Dermis blood vessel endothelial cell (primary cell): ENCODE measurements around the gene MYL5. TPM values are rescaled to one million over a fixed set of nuclear protein-coding genes. Genes with fewer than 3 reads are reported as not detected.
"Not testable (repeated sequence)": the region's sequence is repeated elsewhere in the genome, so short reads cannot be mapped to it uniquely, and the experiment has no call there.

Experiments used
- DNase-seq: peaks from one replicate; pipeline ENCODE4 v3.0.0; 2010
- total RNA-seq: library from RNA; depleted of rRNA; stranded (reverse); fragments of >200 nt; gene quantifications from 2 replicates; pipeline ENCODE4 v1.2.3, GENCODE V29; 2014

The MYL5 gene
- total RNA-seq, 1 donor from 2014 or later, result 13.6 TPM

DNA sequence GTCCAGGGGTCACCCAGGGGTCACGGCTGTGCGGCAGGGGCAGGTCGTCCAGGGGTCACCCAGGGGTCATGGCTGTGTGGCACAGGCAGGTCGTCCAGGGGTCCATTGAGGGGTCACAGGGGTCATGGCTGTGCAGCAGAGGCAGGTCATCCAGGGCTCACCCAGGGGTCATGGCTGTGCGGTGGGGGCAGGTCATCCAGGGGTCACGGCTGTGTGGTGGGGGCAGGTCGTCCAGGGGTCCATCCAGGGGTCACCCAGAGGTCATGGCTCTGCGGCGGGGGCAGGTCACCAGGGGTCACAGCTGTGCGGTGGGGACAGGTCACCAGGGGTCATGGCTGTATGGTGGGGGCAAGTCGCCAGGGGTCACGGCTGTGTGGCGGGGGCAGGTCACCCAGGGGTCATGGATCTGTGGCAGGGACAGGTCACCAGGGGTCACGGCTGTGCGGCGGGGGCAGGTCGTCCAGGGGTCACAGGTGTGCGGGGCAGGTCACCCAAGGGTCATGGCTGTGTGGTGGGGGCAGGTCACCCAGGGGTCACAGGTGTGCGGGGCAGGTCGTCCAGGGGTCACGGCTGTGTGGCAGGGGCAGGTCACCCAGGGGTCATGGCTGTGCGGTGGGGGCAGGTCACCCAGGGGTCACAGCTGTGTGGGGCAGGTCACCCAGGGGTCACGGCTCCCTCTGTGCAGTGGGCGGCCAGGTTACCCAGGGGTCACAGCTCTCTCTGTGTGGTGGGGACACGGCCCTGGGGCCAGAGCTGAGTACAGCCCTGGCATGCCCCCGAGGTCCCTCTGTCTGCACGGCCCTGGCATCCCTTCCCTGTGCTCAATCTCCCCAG, 16.3 kb upstream of the MYL5 start:
- DNase-seq, result no peak

- no peak for DNase-seq
These were observed 15.4 kb upstream of the MYL5 start for GRCh38 chr4:658681-659667.

- DNase-seq, result no peak
These were observed 14.5 kb upstream of the MYL5 start for GRCh38 chr4:659851-660250.

DNA sequence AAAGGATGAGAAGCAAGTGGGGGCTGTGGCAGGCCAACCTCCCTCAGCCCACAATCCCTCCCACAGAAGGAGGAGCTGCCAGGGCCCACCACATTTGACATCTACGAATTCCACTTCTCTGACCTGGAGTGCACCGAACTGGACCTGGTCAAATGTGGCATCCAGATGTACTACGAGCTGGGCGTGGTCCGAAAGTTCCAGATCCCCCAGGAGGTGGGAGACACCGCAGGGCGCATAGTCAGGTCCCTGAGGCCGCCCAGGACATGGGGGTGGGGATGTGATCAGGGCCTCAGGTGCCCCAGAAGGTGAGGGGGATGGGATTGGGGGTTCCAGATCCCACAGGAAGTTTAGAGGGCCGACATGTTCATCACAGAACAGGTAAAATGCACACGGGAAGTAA, 13.9 kb upstream of the MYL5 start:
- DNase-seq, result no peak

DNA sequence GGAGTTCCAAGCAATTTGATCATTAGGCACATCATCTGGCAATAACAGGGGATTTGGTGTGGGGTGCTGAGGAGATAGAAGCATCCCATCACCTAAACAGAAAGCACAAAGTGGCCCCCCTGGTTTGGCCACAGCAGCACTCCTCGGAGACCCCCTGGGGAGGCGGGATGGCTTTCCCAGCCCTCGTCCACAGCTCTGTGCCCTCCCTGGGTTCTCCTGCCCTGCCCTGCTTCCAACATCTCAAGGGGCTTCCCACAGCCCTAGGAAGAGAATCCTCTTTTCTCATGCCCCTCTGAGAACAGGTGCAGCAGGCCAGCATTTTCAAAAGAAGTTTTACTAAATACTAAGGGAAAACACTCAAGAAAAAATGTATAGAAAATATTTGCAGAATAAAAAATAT, 13.1 kb upstream of the MYL5 start:
- no peak for DNase-seq

DNA sequence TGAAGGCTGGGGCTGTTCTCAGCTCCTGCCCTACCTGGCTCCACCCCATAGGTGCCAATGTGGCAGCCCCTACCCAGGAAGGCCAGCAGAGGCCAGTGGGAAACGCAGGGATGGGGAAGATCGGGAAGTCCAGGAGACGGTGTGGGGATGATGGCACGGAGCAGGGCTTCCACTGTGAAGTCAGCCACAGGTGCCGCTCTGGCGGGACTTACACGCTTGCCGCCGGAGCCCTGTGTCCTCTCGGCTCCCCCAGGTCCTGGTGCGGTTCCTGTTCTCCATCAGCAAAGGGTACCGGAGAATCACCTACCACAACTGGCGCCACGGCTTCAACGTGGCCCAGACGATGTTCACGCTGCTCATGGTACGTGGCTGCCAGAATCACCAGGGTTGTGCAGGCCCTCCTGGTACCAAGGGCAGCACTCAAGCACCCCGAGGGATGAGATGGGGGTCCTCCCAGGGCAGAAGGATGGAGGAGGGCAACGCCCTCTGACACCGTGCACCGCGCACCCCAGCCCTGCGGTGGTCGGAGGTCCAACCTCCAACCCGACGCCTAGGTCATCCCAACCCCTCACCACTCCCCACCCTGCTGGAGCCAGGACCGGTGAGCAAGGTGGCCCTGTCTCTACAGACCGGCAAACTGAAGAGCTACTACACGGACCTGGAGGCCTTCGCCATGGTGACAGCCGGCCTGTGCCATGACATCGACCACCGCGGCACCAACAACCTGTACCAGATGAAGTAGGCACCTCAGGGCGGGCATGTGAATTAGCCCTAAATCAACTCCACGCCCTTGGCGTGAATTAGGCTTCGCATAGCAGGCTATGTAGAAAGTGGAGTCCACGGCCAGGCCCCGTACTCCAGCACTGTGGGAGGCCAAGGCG, 12.2 kb upstream of the MYL5 start:
- DNase-seq, result no peak

- DNase-seq, result no peak
These were observed 11.3 kb upstream of the MYL5 start for GRCh38 chr4:663046-663437.

- DNase-seq, result peak; percentile 12
These were observed 10.6 kb upstream of the MYL5 start for GRCh38 chr4:663438-664428.

DNA sequence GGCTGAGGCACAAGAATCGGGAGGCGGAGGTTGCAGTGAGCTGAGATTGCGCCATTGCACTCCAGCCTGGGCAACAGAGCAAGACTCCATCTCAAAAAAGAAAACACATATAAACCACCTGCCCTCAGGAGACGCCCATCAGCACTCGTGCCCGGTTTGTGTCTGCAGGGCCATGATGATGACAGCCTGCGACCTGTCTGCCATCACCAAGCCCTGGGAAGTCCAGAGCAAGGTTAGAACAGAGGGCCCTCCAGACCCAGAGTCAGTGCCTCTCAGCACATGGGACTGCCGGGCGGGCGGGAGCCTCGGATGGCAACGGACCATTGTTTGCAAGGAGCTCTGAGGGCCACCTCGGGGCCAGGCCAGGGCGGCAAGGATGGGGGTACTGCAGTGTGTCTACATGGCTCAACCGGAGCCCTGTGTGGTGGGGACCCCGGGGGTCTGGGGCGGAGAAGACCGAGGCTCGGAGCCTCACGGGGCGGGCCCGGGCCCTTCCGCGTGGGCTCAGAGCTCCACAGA, 9.6 kb upstream of the MYL5 start:
- DNase-seq, result no peak

GRCh38 chr4:665381-665750, 9.0 kb upstream of the MYL5 start:
- no peak for DNase-seq

DNA sequence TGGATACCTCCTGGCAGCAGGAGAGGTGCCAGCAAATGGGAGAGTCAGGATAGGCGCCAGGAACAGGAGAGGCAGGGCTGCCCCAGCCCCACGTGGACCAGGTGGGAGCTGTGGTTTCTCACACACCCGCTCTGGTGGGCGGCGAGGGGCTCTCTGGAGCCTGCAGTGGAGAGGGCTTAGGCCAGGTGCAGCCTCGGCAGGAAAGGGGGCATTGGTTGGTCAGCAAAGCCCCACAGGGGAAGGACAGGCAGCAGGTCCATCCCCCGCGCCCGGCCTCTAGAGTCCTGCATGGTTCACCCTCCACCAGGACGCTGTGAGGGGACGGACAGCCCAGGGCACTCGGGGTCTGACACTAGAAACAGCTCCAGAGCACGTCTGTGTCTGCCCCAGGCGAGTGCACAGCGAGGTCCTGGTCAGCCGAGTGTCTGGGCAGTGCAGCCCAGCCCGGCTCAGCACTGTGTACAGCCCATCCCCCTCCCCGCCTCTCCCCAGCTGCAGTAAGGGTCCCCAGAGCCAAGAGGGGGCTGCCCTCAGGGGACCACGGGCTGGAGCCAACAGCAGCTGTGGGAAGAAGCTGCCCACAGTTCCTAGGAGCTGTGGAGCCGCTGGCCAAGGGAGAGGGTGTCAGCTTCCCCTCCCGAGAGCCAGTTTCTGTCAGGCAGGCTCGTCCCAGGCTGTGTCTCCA, 8.4 kb upstream of the MYL5 start:
- DNase-seq, result no peak

- no peak for DNase-seq
These were observed 7.9 kb upstream of the MYL5 start for GRCh38 chr4:666436-666810.

- no peak for DNase-seq
These were observed 7.4 kb upstream of the MYL5 start for GRCh38 chr4:666822-667544.

DNA sequence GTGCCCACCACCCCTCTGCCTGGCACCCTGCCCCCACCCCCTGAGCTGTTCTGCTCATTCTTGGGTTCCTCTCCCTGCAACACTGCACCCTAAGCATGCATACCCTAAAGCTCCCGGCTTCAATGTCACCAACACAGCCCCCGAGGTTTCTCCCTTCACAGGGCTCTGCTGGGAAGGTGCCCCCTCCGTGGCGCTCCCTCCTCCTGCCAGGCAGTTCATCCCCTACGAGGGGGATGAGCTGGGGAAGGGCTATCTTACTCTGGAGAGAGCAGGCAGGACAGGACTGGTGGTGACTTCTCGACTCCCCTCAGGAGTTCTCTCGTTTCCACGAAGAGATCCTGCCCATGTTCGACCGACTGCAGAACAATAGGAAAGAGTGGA, 6.8 kb upstream of the MYL5 start:
- DNase-seq, result no peak

- not testable (repeated sequence) for DNase-seq
These were observed 6.1 kb upstream of the MYL5 start for GRCh38 chr4:668219-668618.

DNA sequence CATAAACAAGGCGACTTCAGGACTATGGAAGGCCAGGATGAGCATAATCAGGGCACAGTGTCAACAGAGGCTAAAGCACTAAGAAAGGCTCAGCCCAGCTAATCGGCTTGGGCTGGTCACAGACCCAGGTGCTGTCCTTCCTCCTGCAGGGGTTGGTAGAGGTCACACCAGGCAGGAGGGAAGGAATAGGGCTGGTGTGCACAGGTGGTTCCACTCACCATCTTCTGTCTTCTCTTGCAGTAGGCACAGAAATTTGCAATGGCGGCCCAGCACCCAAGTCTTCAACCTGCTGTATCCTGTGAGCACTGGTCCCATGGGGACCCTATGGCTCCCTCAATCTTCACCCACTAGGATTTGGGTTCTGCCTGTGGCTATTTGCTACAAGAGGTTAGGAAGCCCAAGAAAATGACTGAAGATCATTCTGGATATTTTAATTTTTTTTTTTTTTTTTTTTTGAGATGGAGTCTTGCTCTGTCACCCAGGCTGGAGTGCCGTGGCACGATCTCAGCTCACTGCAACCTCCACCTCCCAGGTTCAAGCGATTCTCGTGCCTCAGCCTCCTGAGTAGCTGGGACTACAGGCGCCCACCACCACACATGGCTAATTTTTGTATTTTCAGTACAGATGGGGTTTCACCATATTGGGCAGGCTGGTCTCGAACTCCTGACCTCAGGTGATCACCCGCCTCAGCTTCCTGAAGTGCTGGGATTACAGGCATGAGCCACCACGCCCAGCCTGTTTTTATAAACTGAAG, 4.4 kb upstream of the MYL5 start:
- not testable (repeated sequence) for DNase-seq

GRCh38 chr4:671769-672168, 2.6 kb upstream of the MYL5 start:
- no peak for DNase-seq

GRCh38 chr4:673349-674091, 822 bp upstream of the MYL5 start:
- DNase-seq, result peak; percentile 35
